Smooth muscle cell (in vitro differentiated cells): ENCODE measurements around the gene GCC2. TPM values are rescaled to one million over a fixed set of nuclear protein-coding genes. Genes with fewer than 3 reads are reported as not detected.
"Not testable (repeated sequence)": the region's sequence is repeated elsewhere in the genome, so short reads cannot be mapped to it uniquely, and the experiment has no call there.

Source experiments
- DNase-seq: peaks from one replicate; lab custom pipeline; 2025; ENCODE audit not compliant: unreplicated experiment; lab: John Stamatoyannopoulos, UW
- H2AFZ ChIP-seq: fragments of 200-600 bp; sonication (generic); 2 replicates; pipeline ENCODE4 v1.6.0; 2016; ENCODE audit warnings: antibody characterized with exemption, low read depth, mild to moderate bottlenecking
- H3F3A ChIP-seq: fragments of 200-600 bp; sonication (generic); 2 replicates; pipeline ENCODE4 v1.6.0; 2017; ENCODE audit warnings: antibody characterized with exemption, low read depth
- H3K27ac ChIP-seq: fragments of 200-600 bp; sonication (generic); 2 replicates; pipeline ENCODE4 v1.5.1; 2016; ENCODE audit warnings: low read depth, mild to moderate bottlenecking
- H3K27me3 ChIP-seq: fragments of 200-600 bp; sonication (generic); 2 replicates; pipeline ENCODE4 v1.6.1; 2016; ENCODE audit warnings: low read depth, mild to moderate bottlenecking
- H3K36me3 ChIP-seq: fragments of 200-600 bp; sonication (generic); 2 replicates; pipeline ENCODE4 v1.5.1; 2016; ENCODE audit warnings: low read depth
- H3K4me1 ChIP-seq: fragments of 200-600 bp; sonication (generic); 2 replicates; pipeline ENCODE4 v1.5.1; 2016; ENCODE audit warnings: low read depth
- H3K4me2 ChIP-seq: fragments of 200-600 bp; sonication (generic); 2 replicates; pipeline ENCODE4 v1.6.0; 2016; ENCODE audit warnings: mild to moderate bottlenecking
- H3K4me3 ChIP-seq: fragments of 200-600 bp; sonication (generic); 2 replicates; pipeline ENCODE4 v1.5.1; 2016; ENCODE audit warnings: mild to moderate bottlenecking
- H3K79me2 ChIP-seq: fragments of 200-600 bp; sonication (generic); 2 replicates; pipeline ENCODE4 v1.6.0; 2016; ENCODE audit warnings: low read depth, mild to moderate bottlenecking
- H3K9ac ChIP-seq: fragments of 200-600 bp; sonication (generic); 2 replicates; pipeline ENCODE4 v1.6.0; 2016; ENCODE audit warnings: low read depth
- H3K9me3 ChIP-seq: fragments of 200-600 bp; sonication (generic); replicated peaks from 2 replicates; pipeline ENCODE4 v1.5.1; 2016; ENCODE audit warnings: low read depth
- H4K20me1 ChIP-seq: fragments of 200-600 bp; sonication (generic); 2 replicates; pipeline ENCODE4 v1.6.0; 2016; ENCODE audit warnings: low read depth
- WGBS: methylation state at CpG from one replicate; pipeline ENCODE4 v1.1.7; 2016; ENCODE audit warnings: low lambda C conversion rate; 5-methylcytosine and 5-hydroxymethylcytosine counted together
- polyA plus RNA-seq: library from polyadenylated mRNA; unstranded; fragments of >200 nt; fragmentation: Nextera tagmentation; extraction: Ambion mirVana; gene quantifications from 2 replicates; pipeline ENCODE4 v1.2.1, GENCODE V29; 2016
- total RNA-seq: library from RNA; depleted of rRNA; stranded (reverse); fragments of >200 nt; gene quantifications from 2 replicates; pipeline ENCODE4 v1.2.3, GENCODE V29; 2014
- TF ChIP-seq, protein P1 (sequence below): fragments of 200-600 bp; sonication (generic); IDR thresholded peaks from 2 replicates; pipeline ENCODE4 v1.5.1; 2017; ENCODE audit warnings: borderline replicate concordance, mild to moderate bottlenecking, antibody characterized with exemption; ENCODE audit not compliant: insufficient read depth, poor library complexity, severe bottlenecking

Gene GCC2
- total and polyA plus RNA-seq, 2 experiments from 2014 or later = 18.3 to 36.4 TPM

DNA sequence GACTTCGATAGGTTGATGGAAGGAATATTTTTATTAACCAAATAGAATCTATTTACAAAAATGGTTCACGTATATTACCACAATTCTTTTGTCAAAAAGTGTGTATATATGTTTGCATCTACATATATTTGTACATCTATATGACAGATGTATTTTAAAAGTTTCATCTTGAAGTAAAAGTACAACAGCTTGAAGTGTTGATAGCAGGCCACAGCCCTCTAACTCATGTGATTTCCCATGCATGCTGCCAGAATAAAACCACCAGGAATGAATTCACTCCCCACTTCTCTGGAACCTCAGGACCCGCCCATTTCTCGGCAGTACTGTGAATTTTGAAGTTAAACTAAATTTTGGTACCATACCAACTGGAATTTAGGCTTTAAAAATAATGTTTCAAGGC is 58.6 kb downstream of the GCC2 start:
- not testable (repeated sequence) for H3K36me3 ChIP-seq, H3K4me1 ChIP-seq, H4K20me1 ChIP-seq, H3K4me3 ChIP-seq, H3K9ac ChIP-seq, H3K4me2 ChIP-seq, DNase-seq, H3K27ac ChIP-seq, H3K9me3 ChIP-seq, H3F3A ChIP-seq, H2AFZ ChIP-seq, H3K27me3 ChIP-seq, H3K79me2 ChIP-seq
- WGBS = 93% methylated on average over 4 of the region's 4 CpGs

DNA sequence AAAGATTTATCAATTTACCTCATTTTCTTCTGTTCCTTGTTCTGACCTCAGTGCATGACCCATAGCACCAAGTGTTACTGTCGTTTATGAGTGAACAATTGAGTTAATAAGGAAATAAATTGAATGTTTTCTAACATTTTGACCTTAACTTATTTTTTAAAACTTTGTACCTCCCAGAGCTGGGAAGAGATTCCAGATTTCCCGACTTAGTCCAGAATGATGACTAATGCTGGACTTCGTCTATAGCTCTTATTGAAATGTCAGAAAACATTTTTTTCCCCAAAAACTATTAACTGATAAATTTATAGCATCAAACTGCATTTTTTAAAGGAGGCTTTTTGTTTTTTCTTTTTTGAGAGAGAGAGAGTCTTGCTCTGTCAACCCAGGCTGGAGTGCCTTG is 63.4 kb downstream of the GCC2 start:
- 76% methylated on average over 3 of the region's 3 CpGs for WGBS
- H3K4me1 ChIP-seq, H3K79me2 ChIP-seq, H3K27me3 ChIP-seq, H2AFZ ChIP-seq, H3K27ac ChIP-seq, H3K9ac ChIP-seq, H3K4me2 ChIP-seq, H3K4me3 ChIP-seq, H3K9me3 ChIP-seq, DNase-seq, H4K20me1 ChIP-seq, H3K36me3 ChIP-seq, H3F3A ChIP-seq: not testable (repeated sequence)

DNA sequence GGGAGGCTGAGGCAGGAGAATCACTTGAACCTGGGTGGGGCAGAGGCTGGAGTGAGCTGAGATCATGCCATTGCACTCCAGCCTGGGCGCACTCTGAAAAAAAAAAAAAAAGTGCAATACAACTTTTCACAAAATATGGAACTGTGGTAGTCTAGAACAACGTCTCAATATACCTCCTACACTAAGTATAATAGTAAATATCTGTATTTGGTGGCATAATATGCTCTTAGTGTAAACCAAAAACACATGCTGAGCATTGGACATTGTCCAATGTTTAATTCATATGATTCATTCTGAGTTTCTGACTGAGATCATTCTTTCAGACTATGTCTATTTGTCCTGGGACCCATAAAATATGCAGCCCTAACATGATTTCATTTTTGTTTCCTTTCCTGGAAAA is 65.5 kb downstream of the GCC2 start:
- H3K4me1 ChIP-seq, H4K20me1 ChIP-seq, DNase-seq, H3K4me3 ChIP-seq, H3F3A ChIP-seq, H3K4me2 ChIP-seq, H3K27me3 ChIP-seq, H3K27ac ChIP-seq, H3K9ac ChIP-seq, H2AFZ ChIP-seq, H3K36me3 ChIP-seq, H3K9me3 ChIP-seq, H3K79me2 ChIP-seq: not testable (repeated sequence)
- 67% methylated on average over 2 of the region's 2 CpGs for WGBS

DNA sequence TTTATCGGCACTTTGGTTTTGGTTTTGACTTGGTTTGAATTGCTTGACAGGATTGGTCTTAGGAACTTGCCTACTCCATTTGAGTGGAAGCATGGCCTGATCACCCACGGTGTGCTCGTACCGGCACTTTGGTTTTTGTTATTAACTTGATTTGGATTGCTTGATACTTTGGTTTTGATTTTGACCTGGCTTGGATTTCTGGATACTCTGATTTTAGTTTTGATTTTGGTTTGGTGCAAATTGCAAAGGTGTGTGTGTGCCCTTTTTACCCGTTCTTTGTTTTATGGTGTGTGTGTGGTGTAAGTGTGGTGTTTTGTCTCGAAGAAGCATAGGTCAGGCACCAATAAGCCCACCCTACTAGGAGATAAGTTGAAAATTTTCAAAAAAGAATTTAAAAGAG is 75.7 kb downstream of the GCC2 start:
- H3K27me3 ChIP-seq, H3K9me3 ChIP-seq: not testable (repeated sequence)
- 97% methylated on average over 5 of the region's 6 CpGs for WGBS

DNA sequence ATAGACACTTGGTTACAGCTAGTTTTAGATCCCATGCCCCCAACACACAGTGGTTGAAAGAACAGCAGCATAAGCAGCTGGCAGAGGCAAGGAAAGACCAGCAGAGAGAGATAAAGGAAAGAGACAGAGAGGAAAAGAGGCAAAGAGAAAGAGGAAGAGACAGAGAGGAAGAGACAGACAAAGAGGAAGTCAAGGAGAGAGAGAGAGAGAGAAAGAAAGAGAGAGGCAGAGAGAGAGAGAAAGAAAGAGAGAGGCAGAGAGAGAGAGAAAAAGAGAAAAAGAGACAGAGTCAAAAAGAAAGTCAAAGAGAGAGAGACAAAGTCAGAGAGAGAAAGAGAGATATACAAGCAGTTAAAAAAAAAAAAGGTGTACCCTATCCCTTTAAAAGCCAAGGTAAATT is 76.3 kb downstream of the GCC2 start:
- H2AFZ ChIP-seq, H3K4me2 ChIP-seq, DNase-seq, H3K79me2 ChIP-seq, H3K4me1 ChIP-seq, H3K36me3 ChIP-seq, H3K9ac ChIP-seq, H4K20me1 ChIP-seq, H3F3A ChIP-seq, H3K27ac ChIP-seq, H3K9me3 ChIP-seq, H3K4me3 ChIP-seq, H3K27me3 ChIP-seq: not testable (repeated sequence)

More for the DNA sequence above, 75.7 kb downstream of the GCC2 start:
- DNase-seq, H3K27ac ChIP-seq, H2AFZ ChIP-seq, H3K4me3 ChIP-seq, H3K4me2 ChIP-seq, H4K20me1 ChIP-seq, H3K9ac ChIP-seq, H3F3A ChIP-seq, H3K79me2 ChIP-seq, H3K4me1 ChIP-seq, H3K36me3 ChIP-seq: not testable (repeated sequence)

DNA sequence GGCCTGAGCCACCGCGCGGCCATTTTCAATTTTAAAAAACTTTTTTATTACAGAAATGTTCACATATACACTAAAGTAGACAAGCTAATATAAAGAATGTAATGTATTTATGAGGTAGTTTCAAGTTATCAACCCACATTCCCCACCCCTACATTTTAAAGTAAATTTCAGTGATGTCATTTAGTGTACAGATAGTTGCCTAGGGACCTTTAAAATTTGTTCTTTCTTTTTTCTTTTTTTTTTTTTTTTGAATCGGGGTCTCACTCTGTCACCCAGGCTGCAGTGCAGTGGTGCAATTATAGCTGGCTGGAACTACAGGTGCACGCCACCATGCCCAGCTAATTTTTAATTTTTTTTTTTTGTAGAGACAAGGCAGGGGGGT is 82.7 kb downstream of the GCC2 start:
- TF ChIP-seq, protein P1, sequence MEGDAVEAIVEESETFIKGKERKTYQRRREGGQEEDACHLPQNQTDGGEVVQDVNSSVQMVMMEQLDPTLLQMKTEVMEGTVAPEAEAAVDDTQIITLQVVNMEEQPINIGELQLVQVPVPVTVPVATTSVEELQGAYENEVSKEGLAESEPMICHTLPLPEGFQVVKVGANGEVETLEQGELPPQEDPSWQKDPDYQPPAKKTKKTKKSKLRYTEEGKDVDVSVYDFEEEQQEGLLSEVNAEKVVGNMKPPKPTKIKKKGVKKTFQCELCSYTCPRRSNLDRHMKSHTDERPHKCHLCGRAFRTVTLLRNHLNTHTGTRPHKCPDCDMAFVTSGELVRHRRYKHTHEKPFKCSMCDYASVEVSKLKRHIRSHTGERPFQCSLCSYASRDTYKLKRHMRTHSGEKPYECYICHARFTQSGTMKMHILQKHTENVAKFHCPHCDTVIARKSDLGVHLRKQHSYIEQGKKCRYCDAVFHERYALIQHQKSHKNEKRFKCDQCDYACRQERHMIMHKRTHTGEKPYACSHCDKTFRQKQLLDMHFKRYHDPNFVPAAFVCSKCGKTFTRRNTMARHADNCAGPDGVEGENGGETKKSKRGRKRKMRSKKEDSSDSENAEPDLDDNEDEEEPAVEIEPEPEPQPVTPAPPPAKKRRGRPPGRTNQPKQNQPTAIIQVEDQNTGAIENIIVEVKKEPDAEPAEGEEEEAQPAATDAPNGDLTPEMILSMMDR = no peak
- Histone ChIP-seq H3K9me3 (no peaks in the 10 kb centered on the region), H2AFZ (no peak overlapping the region), H3K4me2 (no peak overlapping the region), H3K4me3 (no peak overlapping the region), H3K9ac (no peak overlapping the region), H3K27me3 (no peaks in the 10 kb centered on the region), H3K27ac (no peak overlapping the region), H3K36me3 (no peaks in the 10 kb centered on the region), H3F3A (no peaks in the 10 kb centered on the region), H3K4me1 (peaks cover 20% of the 10 kb centered on the region), H4K20me1 (peaks cover 20% of the 10 kb centered on the region), H3K79me2 (peaks cover 33% of the 10 kb centered on the region)
- WGBS = 93% methylated on average over 5 of the region's 5 CpGs
- no peak for DNase-seq
